Trophoblast cell (in vitro differentiated cells and primary cell): ENCODE measurements around the gene LY86.

ENCODE experiments used
- DNase-seq, 2 donors: peaks; one replicate each; pipeline ENCODE4 v3.0.0-alpha.2; 2016
- H2AFZ ChIP-seq: 2 replicates; pipeline ENCODE4 v1.6.1; 2013; ENCODE audit warnings: low read length, moderate library complexity, mild to moderate bottlenecking; ENCODE audit not compliant: insufficient read depth, poor library complexity
- H2AK5ac ChIP-seq: 2 replicates; pipeline ENCODE4 v1.6.1; 2013; ENCODE audit warnings: mild to moderate bottlenecking, low read length
- H2BK120ac ChIP-seq: 2 replicates; pipeline ENCODE4 v1.6.1; 2013; ENCODE audit warnings: low read length, mild to moderate bottlenecking, moderate library complexity; ENCODE audit not compliant: insufficient read depth, poor library complexity
- H2BK12ac ChIP-seq: 2 replicates; pipeline ENCODE4 v1.6.1; 2013; ENCODE audit warnings: mild to moderate bottlenecking, low read length, moderate library complexity
- H2BK5ac ChIP-seq: 2 replicates; pipeline ENCODE4 v1.6.1; 2013; ENCODE audit warnings: low read length, low read depth, moderate library complexity, mild to moderate bottlenecking; ENCODE audit not compliant: poor library complexity
- H3K14ac ChIP-seq: 2 replicates; pipeline ENCODE4 v1.6.1; 2013; ENCODE audit warnings: mild to moderate bottlenecking, low read length
- H3K18ac ChIP-seq: 2 replicates; pipeline ENCODE4 v1.6.1; 2013; ENCODE audit warnings: mild to moderate bottlenecking, low read length
- H3K23ac ChIP-seq: 2 replicates; pipeline ENCODE4 v1.6.1; 2013; ENCODE audit warnings: low read length
- H3K27ac ChIP-seq: 2 replicates; pipeline ENCODE4 v1.5.1; 2013; ENCODE audit warnings: low read depth, mild to moderate bottlenecking, inconsistent platforms, low read length, moderate library complexity
- H3K27me3 ChIP-seq: 2 replicates; pipeline ENCODE4 v1.6.1; 2013; ENCODE audit warnings: inconsistent platforms, mild to moderate bottlenecking, low read length, moderate library complexity; ENCODE audit not compliant: insufficient read depth
- H3K36me3 ChIP-seq, 2 experiments: 1 replicate in 1 of 2; 2 replicates in 1 of 2; pipeline ENCODE4 v1.6.1; 2013; ENCODE audit warnings: low read length in 2 of 2, mild to moderate bottlenecking in 2 of 2, moderate library complexity in 1 of 2; ENCODE audit not compliant: insufficient read depth in 2 of 2, control insufficient read depth in 1 of 2
- H3K4ac ChIP-seq: 2 replicates; pipeline ENCODE4 v1.6.1; 2013; ENCODE audit warnings: low read depth, mild to moderate bottlenecking, low read length, moderate library complexity
- H3K4me1 ChIP-seq, 2 experiments: 1 replicate in 1 of 2; 2 replicates in 1 of 2; pipeline ENCODE4 v1.6.1; 2013; ENCODE audit warnings: low read length in 2 of 2, mild to moderate bottlenecking in 2 of 2, moderate library complexity in 1 of 2; ENCODE audit not compliant: insufficient read depth in 2 of 2, control insufficient read depth in 1 of 2
- H3K4me2 ChIP-seq: 2 replicates; pipeline ENCODE4 v1.6.1; 2013; ENCODE audit warnings: inconsistent platforms, mild to moderate bottlenecking, low read length, moderate library complexity
- H3K4me3 ChIP-seq: 2 replicates; pipeline ENCODE4 v1.5.1; 2013; ENCODE audit warnings: mild to moderate bottlenecking, low read depth, low read length, inconsistent platforms
- H3K79me1 ChIP-seq: one replicate; pipeline ENCODE4 v1.6.1; 2013; ENCODE audit warnings: low read length
- H3K79me2 ChIP-seq: 2 replicates; pipeline ENCODE4 v1.6.1; 2013; ENCODE audit warnings: low read length, mild to moderate bottlenecking; ENCODE audit not compliant: control insufficient read depth, insufficient read depth, poor library complexity
- H3K9ac ChIP-seq: 2 replicates; pipeline ENCODE4 v1.6.1; 2013; ENCODE audit warnings: mild to moderate bottlenecking, low read length
- H3K9me3 ChIP-seq: 2 replicates; pipeline ENCODE4 v1.6.1; 2013; ENCODE audit warnings: low read depth, mild to moderate bottlenecking, control low read depth, inconsistent platforms, low read length; ENCODE audit not compliant: insufficient read depth
- H4K12ac ChIP-seq: 2 replicates; pipeline ENCODE4 v1.6.1; 2013; ENCODE audit warnings: low read depth, mild to moderate bottlenecking, low read length, moderate library complexity
- H4K8ac ChIP-seq: 2 replicates; pipeline ENCODE4 v1.6.1; 2013; ENCODE audit warnings: low read depth, mild to moderate bottlenecking, low read length, moderate library complexity
- H4K91ac ChIP-seq: one replicate; pipeline ENCODE4 v1.6.1; 2013; ENCODE audit warnings: low read depth, mild to moderate bottlenecking, low read length, moderate library complexity
- WGBS: extraction: QIAGEN DNeasy Blood & Tissue Kit; methylation state at CpG from one replicate; pipeline ENCODE4 v1.1.7; 2013; ENCODE audit warnings: missing lambda C conversion rate; ENCODE audit not compliant: insufficient read length, insufficient coverage; ENCODE audit errors: extremely low coverage; 5-methylcytosine and 5-hydroxymethylcytosine counted together

Gene LY86

DNA sequence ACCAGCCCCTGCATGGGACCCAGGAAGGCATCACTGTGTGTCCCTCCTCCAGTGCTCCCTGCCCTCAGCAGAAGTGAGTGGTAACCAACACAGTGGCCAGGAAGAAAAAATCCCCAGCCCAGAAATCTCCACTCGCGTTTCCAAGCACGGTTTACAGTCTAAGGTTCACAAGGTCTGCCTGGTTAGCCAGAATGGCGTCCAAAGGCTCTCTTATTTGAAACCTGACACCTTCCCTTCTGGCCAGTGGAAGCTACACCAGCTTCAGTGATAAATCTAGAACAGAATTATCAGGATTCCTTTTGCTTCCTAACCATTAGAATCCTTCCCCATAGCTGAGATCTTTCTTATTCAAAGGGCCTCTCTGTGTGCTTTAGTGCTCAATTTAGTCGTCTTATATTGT, 9.2 kb downstream of the LY86 start:
- DNase-seq: no peak
- no peak overlapping the region for H3K27ac ChIP-seq
- no peaks in the 10 kb centered on the region for H3K79me1 ChIP-seq
- no peak overlapping the region for H3K4ac ChIP-seq
- H2BK12ac ChIP-seq: no peak overlapping the region
- no peak overlapping the region for H2AFZ ChIP-seq
- peak overlapping the region; percentile 1 for H3K4me3 ChIP-seq
- no peak overlapping the region for H2BK5ac ChIP-seq
- no peak overlapping the region for H2BK120ac ChIP-seq
- H2AK5ac ChIP-seq: no peak overlapping the region
- H3K4me1 ChIP-seq: peaks cover 12 to 14% of the 10 kb centered on the region in 2 experiments
- H3K14ac ChIP-seq: no peak overlapping the region
- H4K8ac ChIP-seq: no peak overlapping the region
- WGBS: no CpG with 5 or more reads among the region's 5 CpGs
- no peak overlapping the region for H3K4me2 ChIP-seq
- H3K36me3 ChIP-seq: no peaks in the 10 kb centered on the region
- H3K9ac ChIP-seq: no peak overlapping the region
- no peaks in the 10 kb centered on the region for H3K9me3 ChIP-seq
- no peak overlapping the region for H3K23ac ChIP-seq
- no peak overlapping the region for H3K18ac ChIP-seq
- no peak overlapping the region for H4K91ac ChIP-seq
- no peaks in the 10 kb centered on the region for H3K79me2 ChIP-seq
- no peak overlapping the region for H4K12ac ChIP-seq
- no peaks in the 10 kb centered on the region for H3K27me3 ChIP-seq

DNA sequence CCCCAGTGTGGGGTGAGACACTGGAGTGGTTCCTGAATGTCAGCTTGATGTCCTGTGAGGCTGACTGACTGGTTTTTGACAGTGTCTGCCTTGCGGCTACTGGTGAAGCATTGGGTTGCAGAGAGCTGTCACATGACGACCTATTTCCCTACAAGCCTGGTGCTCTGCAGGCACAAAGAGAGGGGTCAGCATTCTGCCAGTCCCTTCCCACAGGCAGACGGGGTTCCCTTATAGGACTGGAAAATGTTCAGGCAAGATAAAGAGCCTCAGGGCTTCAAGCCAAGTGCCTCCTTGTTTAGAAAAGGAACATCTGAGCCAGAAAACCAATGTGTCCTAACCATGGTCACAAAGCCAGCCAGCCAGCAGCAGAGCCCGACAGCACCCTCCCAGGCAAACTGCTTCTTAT, 11.0 kb downstream of the LY86 start:
- no peak overlapping the region for H2AFZ ChIP-seq
- no peaks in the 10 kb centered on the region for H3K9me3 ChIP-seq
- no peak overlapping the region for H3K27ac ChIP-seq
- no peak overlapping the region for H3K18ac ChIP-seq
- no peak overlapping the region for H4K12ac ChIP-seq
- no CpG with 5 or more reads among the region's 4 CpGs for WGBS
- no peak overlapping the region for H3K14ac ChIP-seq
- H4K91ac ChIP-seq: no peak overlapping the region
- no peaks in the 10 kb centered on the region for H3K27me3 ChIP-seq
- no peak overlapping the region for H4K8ac ChIP-seq
- no peak overlapping the region for H3K9ac ChIP-seq
- no peak overlapping the region for H3K4ac ChIP-seq
- H2BK12ac ChIP-seq: no peak overlapping the region
- DNase-seq: peak; percentile 37 to 55
- H3K79me2 ChIP-seq: no peaks in the 10 kb centered on the region
- no peak overlapping the region for H3K4me2 ChIP-seq
- H3K23ac ChIP-seq: no peak overlapping the region
- H3K36me3 ChIP-seq: no peaks in the 10 kb centered on the region
- no peak overlapping the region for H3K4me3 ChIP-seq
- no peaks in the 10 kb centered on the region for H3K79me1 ChIP-seq
- H2AK5ac ChIP-seq: no peak overlapping the region
- H2BK120ac ChIP-seq: no peak overlapping the region
- no peak overlapping the region for H2BK5ac ChIP-seq
- peaks cover 12 to 14% of the 10 kb centered on the region in 2 experiments for H3K4me1 ChIP-seq

DNA sequence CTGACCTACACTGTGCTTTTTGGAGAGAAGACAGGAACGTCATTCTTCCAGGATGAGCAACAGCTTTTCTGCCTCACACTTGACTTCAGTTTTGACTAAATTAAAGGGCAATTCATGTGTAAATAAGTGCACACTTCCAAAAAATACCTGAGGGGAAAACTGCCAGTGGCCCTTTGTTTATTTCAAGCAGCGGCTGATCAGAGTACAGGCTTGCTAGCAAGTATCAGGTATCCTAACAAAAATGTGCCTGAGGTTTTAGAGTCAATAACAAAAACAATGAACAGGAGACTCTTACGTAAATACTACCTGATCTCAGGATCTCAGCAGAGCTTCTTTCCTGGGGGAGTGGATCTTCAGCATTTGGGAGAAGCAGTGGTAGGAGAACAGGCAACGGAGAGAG, 12.4 kb downstream of the LY86 start:
- no peak overlapping the region for H3K9ac ChIP-seq
- H3K79me2 ChIP-seq: no peaks in the 10 kb centered on the region
- H3K4me3 ChIP-seq: no peak overlapping the region
- H3K79me1 ChIP-seq: no peaks in the 10 kb centered on the region
- peaks cover 12 to 14% of the 10 kb centered on the region in 2 experiments for H3K4me1 ChIP-seq
- no peak overlapping the region for H2BK120ac ChIP-seq
- no peaks in the 10 kb centered on the region for H3K9me3 ChIP-seq
- DNase-seq: peak in 1 of 2 donors; percentile 19
- H2BK12ac ChIP-seq: no peak overlapping the region
- H3K4ac ChIP-seq: no peak overlapping the region
- H3K14ac ChIP-seq: no peak overlapping the region
- no peak overlapping the region for H3K23ac ChIP-seq
- H3K27ac ChIP-seq: no peak overlapping the region
- no peaks in the 10 kb centered on the region for H3K36me3 ChIP-seq
- no peak overlapping the region for H3K18ac ChIP-seq
- WGBS: no CpG with 5 or more reads among the region's 4 CpGs
- no peak overlapping the region for H2AK5ac ChIP-seq
- H2BK5ac ChIP-seq: no peak overlapping the region
- H3K27me3 ChIP-seq: no peaks in the 10 kb centered on the region
- H2AFZ ChIP-seq: no peak overlapping the region
- H4K91ac ChIP-seq: no peak overlapping the region
- H4K12ac ChIP-seq: no peak overlapping the region
- H4K8ac ChIP-seq: no peak overlapping the region
- H3K4me2 ChIP-seq: no peak overlapping the region

DNA sequence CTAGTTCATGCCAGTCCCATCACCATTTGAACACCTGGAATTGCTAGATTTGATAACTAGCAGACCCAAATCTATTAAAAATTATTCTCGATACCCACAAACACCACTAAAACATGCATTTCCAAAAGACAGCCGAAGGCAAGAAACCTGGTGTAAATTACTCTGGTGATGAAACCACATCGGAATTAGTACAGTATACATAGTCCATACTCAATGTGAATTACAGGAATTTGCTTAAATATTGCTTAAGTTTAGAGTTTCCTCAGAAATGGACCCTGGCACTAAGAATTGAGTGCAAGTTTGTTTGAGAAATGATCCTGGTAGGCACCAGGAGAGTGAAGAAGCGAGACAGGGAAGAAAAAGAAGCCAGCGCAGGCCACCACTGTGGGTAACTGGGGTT, 13.7 kb downstream of the LY86 start:
- H3K4me3 ChIP-seq: no peak overlapping the region
- no peaks in the 10 kb centered on the region for H3K27me3 ChIP-seq

More for the DNA sequence above, 13.7 kb downstream of the LY86 start:
- Histone ChIP-seq H2AK5ac (no peak overlapping the region), H2BK12ac (no peak overlapping the region), H3K9me3 (no peaks in the 10 kb centered on the region), H3K4ac (no peak overlapping the region), H3K18ac (no peak overlapping the region), H3K23ac (no peak overlapping the region), H3K79me1 (no peaks in the 10 kb centered on the region), H2BK120ac (no peak overlapping the region), H4K8ac (no peak overlapping the region), H2BK5ac (no peak overlapping the region), H3K79me2 (no peaks in the 10 kb centered on the region), H3K4me1 (peaks cover 12 to 14% of the 10 kb centered on the region in 2 experiments), H2AFZ (no peak overlapping the region), H3K36me3 (no peaks in the 10 kb centered on the region), H4K12ac (no peak overlapping the region), H3K4me2 (no peak overlapping the region), H3K27ac (no peak overlapping the region), H3K14ac (no peak overlapping the region), H4K91ac (no peak overlapping the region), H3K9ac (no peak overlapping the region)
- no CpG with 5 or more reads among the region's 5 CpGs for WGBS
- peak; percentile 18 to 81 for DNase-seq
